Measurements from ENCODE around the gene CPTP.

Gene CPTP

DNA sequence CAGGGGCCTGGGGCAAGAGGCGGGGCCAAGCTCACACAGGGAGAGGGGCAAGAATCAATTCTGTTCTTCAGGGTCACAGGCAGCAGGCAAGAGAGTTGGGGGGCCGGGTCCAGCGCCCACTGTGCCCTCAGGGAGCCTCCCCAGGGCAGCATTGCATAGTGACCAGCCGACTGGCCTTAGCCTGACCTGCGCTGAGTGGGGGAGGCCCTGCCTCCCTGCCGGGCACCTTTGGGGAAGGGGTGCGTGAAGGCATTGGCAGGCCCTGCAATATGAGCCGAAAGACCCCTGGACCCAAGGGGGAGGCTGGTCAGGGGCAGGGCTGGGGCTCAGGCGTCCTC, 32.2 kb upstream of the CPTP start:
- no peak for DNase-seq (ENCODE audit: low spot score)

GRCh38 chr1:1292851-1293250, 31.8 kb upstream of the CPTP start:
- DNase-seq (ENCODE audit: low spot score), result no peak

GRCh38 chr1:1293263-1294249, 31.0 kb upstream of the CPTP start:
- DNase-seq (ENCODE audit: low spot score), result no peak

GRCh38 chr1:1294250-1294890, 30.2 kb upstream of the CPTP start:
- DNase-seq (ENCODE audit: low spot score), result no peak

- no peak for DNase-seq (ENCODE audit: low spot score)
Observed at GRCh38 chr1:1295154-1295923, 29.3 kb upstream of the CPTP start.

DNA sequence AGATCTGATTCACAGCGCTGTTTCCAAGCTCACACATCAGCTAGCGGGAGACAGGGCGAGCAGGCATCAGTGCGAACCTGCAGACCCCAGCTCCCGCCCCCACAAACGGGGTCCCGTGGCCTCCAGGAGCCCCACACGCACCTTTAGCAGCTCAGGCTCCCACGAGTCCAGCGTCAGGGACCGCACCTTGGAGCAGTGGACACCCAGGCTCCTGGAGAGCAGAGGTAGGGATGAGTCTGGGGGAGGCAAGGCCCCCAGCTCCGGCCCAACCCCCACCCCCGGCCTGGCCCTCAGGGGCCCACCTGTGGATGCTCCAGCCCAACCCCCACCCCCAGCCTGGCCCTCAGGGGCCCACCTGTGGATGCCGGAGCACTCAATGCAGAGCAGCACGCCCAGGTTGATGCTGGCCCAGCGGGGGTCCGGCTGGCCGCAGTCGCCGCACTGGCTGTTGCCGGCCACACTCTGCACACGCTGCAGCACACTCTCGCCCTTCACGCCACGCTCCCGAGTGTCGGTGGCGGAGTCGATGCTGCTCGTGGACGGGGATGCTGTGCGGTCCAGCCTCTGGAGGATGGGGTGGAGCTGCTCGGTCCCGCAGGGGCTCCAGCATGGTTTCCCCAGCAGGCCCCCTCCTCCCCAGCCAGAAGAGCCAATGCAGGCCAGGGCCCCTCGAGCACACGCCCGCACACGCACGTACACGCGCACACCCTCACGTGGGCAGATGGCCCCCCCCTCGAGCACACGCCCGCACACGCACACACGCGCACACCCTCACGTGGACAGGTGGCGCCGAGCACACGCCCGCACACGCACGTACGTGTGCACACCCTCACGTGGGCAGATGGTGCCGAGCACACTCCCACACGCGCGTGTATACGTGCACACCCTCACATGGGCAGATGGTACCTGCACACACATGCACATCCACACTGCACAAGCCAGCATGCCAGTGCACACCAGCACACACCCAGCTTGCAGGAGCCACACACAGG, 28.2 kb upstream of the CPTP start:
- DNase-seq (ENCODE audit: low spot score), result no peak

DNA sequence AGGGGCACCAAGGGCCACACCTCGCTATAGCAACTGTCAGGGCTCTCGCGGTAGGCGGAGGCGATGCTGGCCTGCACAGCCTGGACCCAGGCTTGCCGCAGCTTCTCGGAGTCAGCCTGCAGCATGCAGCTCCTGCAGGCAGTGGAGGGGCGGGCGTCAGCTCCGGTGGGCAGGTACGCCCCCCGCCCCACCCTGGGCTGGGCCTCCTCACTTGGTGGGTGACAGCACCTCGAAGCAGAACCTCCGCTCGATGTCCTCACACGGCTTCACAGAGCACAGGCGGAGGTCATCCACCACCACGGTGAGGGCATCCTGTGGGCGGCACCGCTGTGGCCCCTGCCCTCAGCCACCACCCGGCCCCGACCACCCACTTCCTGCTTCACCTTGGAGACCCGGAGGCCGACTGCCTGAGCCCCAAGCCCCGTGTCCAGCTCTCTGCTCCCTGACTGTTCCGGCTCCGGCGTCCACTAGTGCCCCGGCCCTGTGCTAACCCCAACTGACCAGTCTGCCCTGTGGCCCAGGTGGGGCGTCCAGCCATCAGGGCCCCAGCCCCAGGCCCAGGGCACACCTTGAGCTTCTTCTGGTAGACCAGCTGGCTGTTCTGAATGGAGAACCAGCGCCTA, 26.7 kb upstream of the CPTP start:
- DNase-seq (ENCODE audit: low spot score), result no peak

DNA sequence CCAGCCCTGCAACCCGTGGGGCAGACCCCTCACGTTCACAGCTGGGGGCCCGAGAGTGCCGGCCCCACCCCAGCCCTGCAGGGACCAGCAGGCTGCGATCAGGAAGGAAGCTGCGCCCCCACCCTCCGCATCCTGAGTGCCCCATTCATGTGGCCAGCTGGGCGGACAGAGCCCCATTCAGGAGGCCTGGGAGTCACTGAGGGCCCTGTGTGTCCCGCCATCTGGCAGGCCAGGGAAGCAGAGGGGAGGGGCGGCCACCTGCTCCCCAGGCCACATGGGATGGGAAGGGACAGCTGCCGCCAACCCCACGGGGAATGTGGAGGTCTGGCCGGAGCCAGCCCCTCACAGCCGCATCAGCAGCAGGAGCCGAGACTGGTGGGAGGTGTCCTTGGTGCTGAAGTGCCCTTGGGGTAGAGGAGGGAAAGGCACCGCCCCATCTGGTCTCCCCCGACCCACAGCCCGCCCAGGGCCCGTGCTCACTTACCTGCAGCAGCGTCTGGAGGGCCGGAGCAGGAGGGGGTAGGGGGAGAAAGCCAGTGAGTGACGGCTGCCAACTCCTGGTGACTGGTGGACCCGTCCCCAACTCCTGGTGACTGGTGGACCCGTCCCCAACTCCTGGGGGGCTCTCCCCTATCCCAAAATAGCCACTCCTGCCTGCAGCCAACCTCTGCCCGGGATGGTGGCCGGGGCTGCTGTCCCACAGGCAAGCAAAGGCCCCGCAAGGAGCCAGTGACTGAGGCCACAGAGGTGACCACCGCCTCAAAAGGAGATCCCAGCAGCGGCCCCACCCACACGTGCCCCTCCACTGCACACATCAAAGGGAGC, 25.5 kb upstream of the CPTP start:
- DNase-seq (ENCODE audit: low spot score), result peak; percentile 51

DNA sequence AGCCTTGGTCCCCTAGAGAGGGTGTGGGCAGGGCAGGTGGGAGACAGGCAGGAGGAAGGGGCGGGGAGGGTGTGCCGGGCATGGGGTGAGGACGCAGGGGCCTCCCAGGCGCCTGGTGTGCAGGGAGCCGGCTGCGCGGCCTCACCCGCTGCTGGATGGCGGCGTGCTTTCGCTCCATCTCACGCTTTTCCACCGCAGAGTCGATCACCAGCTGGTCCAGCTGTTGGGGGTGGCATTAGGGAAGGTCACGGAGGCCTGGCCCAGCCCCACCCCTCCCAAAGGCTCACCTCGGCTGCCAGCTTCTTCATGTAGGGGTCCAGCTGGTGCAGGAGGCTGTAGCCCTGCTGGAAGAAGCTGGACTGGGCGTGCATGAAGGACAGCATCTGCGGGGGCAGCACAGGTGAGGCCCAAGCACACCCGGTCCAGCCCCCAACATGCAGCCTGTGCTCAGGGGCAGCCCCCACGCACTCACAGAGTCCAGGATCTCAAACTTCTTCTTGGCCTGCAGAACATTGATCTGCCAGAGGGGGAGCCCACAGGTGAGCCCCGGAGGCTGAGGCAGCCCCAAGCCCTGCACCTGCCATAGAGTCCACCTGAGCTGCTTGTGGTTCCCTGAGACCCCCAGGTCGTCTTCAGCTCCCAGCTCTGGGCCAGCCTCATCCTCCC, 24.8 kb upstream of the CPTP start:
- peak; percentile 77 for DNase-seq (ENCODE audit: low spot score)

GRCh38 chr1:1300352-1300739, 24.3 kb upstream of the CPTP start:
- no peak for DNase-seq (ENCODE audit: low spot score)

DNA sequence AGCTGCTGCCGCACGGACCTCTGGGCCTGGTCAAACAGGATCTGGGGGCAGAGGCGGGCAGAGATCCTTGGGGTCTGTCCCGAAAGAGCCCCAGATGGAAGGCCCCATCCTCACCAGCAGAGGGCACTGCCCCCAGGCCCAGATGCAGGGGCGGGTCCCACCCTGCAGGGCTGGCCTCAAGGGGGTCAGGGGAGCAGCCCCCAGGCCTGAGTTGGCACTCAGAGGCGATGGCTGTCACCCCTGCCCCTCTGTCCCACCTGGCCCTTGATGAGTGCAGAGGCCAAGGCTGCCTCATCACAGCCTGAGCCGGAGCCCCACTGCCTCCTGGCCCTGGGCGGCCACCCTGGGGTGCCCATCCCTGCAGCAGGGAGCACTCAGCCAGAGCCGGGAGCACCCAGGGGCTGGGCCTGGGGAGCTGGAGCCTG, 22.6 kb upstream of the CPTP start:
- peak; percentile 68 for DNase-seq (ENCODE audit: low spot score)

DNA sequence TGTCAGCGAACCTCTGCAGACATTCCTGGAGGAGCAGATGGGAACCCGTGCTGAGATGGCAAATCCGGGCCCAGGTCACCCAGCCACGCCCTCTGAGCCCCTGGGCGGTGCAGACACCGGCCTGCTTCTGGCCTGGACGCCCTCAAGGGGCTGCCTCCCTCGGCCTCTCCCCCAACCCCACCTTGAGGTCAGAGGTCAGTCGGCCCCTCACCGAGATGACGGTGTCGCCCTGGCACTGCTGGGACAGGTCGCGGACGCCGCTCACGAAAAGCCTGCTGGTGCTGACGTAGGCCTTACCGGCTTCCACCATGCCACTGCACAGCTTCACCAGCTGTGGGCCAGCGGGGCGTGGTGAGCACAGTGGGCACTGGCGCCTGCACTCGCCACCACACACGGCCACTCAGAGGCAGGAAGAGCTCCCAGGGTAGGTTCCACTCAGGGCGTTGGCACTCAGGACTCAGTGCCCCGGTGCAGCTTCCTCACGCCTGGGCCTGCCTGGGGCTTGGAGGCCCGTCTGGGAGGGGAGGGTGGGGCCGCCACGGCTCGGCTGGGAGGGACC, 21.6 kb upstream of the CPTP start:
- no peak for DNase-seq (ENCODE audit: low spot score)

DNA sequence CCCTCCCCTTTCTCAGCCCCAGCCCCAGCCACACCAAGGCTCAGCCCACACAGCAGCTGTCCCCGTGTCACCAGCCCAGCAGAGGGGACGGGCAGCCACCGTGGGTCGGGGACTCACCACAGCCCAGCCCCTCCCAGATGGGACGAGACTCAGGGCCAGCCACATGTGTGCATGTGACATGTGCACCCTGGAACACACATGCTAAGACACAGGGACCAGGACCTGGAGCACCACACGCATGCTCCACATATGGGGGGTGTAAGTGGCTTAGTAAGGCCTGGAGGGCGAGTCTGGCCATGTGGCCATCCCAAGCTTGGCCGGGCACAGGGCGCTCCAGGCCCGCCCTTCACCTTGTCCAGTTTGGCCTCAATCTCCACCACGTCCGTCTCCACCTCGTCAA, 20.9 kb upstream of the CPTP start:
- no peak for DNase-seq (ENCODE audit: low spot score)

DNA sequence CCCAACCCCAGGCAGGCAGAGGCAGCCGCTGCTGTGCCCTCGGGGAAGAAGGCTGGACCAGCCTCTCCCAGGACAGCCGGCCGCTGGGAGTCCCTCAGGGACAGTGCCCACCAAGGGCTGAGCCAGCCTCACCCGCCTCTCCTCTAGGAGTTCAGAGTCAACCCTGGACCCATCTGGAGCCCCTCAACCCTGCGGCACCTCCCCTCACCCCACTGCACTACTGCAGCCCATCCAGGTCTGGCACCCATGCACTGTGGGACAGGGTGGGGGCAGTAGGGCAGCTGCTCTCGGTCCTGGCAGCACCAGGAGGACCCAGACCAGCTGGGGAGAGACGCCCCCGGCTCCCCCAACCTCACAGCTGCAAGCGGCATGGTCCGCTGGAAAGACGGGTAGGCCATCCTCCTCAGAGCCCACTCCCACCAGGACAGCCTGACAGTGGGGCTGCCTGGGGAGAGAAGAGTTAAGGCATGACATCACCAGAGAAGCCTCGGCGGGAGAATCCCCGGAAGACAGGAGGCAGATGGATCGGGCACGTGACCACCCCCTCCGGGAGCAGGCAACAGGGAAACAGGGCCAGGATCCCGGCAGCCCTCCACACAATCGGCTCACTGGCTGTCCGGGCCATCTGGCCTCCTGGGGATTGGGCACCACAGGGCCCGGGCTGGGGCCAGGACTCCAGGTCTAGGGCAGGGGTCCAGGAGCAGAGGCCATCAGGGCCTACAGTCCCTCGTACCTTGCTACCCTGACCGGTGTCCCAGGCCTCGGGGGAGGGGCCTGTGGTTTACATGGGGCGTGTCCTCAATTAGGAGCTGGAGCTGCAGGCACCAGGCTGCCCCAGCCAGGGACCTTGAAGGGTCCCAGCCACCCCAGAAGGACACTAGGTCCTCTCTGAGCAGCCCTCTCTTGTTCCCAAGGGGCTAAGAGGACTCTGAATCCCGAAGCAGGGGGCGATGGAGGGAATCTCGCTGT, 20.0 kb upstream of the CPTP start:
- DNase-seq (ENCODE audit: low spot score), result no peak

DNA sequence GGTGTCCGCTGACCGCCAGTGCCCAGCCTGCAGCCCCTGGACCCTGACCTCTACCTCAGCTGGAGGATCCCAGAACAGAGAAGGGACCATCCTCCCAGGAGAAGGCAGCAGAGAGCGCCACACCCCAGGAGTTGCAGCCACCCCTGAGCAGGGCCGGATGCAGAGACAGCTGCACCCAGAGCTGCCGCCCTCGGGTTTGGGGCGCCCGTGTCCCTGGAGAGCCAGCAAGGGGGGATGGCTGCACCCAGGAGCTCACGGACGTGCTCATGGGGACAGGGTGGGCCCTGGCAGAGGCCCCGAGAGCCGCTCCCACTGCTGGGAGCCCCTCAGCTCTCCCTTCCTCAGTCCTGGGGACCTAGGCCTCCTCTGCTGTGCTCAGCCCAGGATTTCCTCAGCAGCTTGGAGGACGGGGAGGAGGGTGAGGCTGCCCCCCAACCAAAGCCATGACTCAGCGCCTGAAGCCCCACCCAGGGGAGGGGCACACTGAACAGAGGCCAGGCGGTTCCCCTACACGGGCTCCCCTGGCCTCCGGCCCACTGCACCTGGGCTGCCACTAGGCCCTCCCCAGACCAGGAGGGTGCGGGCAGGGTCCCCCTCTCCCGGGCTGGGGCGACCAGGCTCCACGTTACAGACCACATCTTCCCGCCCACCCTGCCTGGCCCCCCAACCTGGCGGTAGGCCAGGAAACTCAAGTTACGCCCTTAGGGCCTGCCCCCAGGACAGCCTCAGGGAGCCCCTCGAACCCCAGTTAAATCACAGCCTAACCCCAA, 19.1 kb upstream of the CPTP start:
- peak; percentile 90 for DNase-seq (ENCODE audit: low spot score)

DNA sequence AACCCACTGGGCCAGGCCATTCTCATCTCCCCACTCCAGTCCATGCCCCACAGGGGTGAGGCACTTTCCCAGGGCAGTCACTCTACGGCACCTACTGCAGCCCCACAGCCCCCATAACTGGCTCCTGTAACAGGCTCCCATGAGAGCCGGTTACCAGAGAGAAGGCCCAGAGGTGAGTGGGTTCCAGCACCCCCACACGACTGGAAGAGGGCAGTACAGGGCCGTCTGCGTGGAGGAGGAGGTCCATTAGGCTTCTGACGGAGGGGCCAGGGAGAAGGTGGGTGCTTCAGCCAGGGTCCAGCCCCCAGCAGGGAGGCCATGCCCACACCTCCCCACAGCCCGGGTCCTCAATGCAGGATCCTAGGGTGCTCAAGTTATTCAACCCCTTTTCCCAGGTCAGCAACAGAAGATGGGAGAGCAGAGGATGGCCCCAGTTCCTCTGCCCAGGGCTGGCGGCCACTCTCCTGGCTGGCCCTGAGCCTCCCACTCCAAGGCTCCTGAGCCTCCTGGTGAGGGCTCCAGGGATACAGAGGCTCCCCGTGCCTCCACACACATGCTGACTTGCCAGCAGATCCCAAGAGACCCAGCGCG, 18.4 kb upstream of the CPTP start:
- peak; percentile 87 for DNase-seq (ENCODE audit: low spot score)
